ENCODE measurements around the gene TFRC. TPM values are rescaled to one million over a fixed set of nuclear protein-coding genes. Genes with fewer than 3 reads are reported as not detected.
"Not testable (repeated sequence)": the region's sequence is repeated elsewhere in the genome, so short reads cannot be mapped to it uniquely, and the experiment has no call there.

The TFRC gene
- total and polyA plus RNA-seq, 9 donors, result 26.1 to 348 (median 106) TPM

- H3K36me3 ChIP-seq, result peaks cover 2% of the 10 kb centered on the region
- no peaks in the 10 kb centered on the region for H3K4me1 ChIP-seq (ENCODE audit: insufficient read depth)
- no peak overlapping the region for H3K27ac ChIP-seq
- no peaks in the 10 kb centered on the region for H3K27me3 ChIP-seq
- intact Hi-C loops (cut with DNase I), result no loop called here
- H3K9me3 ChIP-seq, result no peaks in the 10 kb centered on the region
- H3K4me3 ChIP-seq, result no peak overlapping the region
- WGBS, 3 donors, result 82 to 88% (median 85%) methylated on average over 11 of the region's 11 CpGs
- no peak for TF ChIP-seq POLR2A (IDR thresholded peaks at IDR 0.05)
- DNase-seq, result no peak
Observed at GRCh38 chr3:196047391-196048030, 34.4 kb downstream of the TFRC start.

- Histone ChIP-seq H3K4me1 (ENCODE audit: insufficient read depth) (no peaks in the 10 kb centered on the region), H3K36me3 (no peaks in the 10 kb centered on the region), H3K9me3 (no peaks in the 10 kb centered on the region), H3K4me3 (no peak overlapping the region), H3K27ac (no peak overlapping the region), H3K27me3 (no peaks in the 10 kb centered on the region)
- 95 to 97% (median 96%) methylated on average over 27 of the region's 27 CpGs for WGBS, 3 donors
- no peak for TF ChIP-seq POLR2A (IDR thresholded peaks at IDR 0.05)
- no peak for DNase-seq
- intact Hi-C loops (cut with DNase I), result no loop called here
Observed at GRCh38 chr3:196044513-196044912, 37.4 kb downstream of the TFRC start.

- no peak for DNase-seq
- intact Hi-C loops (cut with DNase I), result no loop called here
- WGBS, 3 donors, result 89 to 94% (median 92%) methylated on average over 6 of the region's 6 CpGs
- Histone ChIP-seq H3K27me3 (no peaks in the 10 kb centered on the region), H3K4me3 (no peak overlapping the region), H3K4me1 (ENCODE audit: insufficient read depth) (no peaks in the 10 kb centered on the region), H3K9me3 (no peaks in the 10 kb centered on the region), H3K27ac (no peak overlapping the region), H3K36me3 (no peaks in the 10 kb centered on the region)
- TF ChIP-seq POLR2A (IDR thresholded peaks at IDR 0.05) (no peak), CTCF (IDR thresholded peaks at IDR 0.05) (no peak), EP300 (IDR thresholded peaks at IDR 0.05) (no peak)
Observed at GRCh38 chr3:196042673-196043072, 39.2 kb downstream of the TFRC start.

GRCh38 chr3:196039359-196039758, 42.5 kb downstream of the TFRC start:
- no peaks in the 10 kb centered on the region for H3K27me3 ChIP-seq
- intact Hi-C loops (cut with DNase I), result no loop called here
- TF ChIP-seq POLR2A (IDR thresholded peaks at IDR 0.05), result no peak
- TF ChIP-seq EP300 (IDR thresholded peaks at IDR 0.05), result no peak
- TF ChIP-seq CTCF (IDR thresholded peaks at IDR 0.05), result no peak
- 92 to 98% (median 92%) methylated on average over 2 of the region's 2 CpGs for WGBS, 3 donors
- H3K4me1 ChIP-seq (ENCODE audit: insufficient read depth), result no peaks in the 10 kb centered on the region
- no peak overlapping the region for H3K27ac ChIP-seq
- DNase-seq, result no peak
- H3K4me3 ChIP-seq, result no peak overlapping the region
- H3K36me3 ChIP-seq, result no peaks in the 10 kb centered on the region
- H3K9me3 ChIP-seq, result no peaks in the 10 kb centered on the region

GRCh38 chr3:196026059-196026458, 55.8 kb downstream of the TFRC start:
- H3K4me1 ChIP-seq (ENCODE audit: insufficient read depth); H3K27ac ChIP-seq; intact Hi-C loops (cut with DNase I); H3K36me3 ChIP-seq; H3K27me3 ChIP-seq; H3K9me3 ChIP-seq; H3K4me3 ChIP-seq: not testable (repeated sequence)
- peak in 1 of 5 donors; percentile 27 for DNase-seq
- WGBS, 3 donors, result 29 to 35% (median 32%) methylated on average over 10 of the region's 10 CpGs

- intact Hi-C loops (cut with DNase I), result no loop called here
- DNase-seq, result no peak
Observed at GRCh38 chr3:196024968-196025367, 56.9 kb downstream of the TFRC start.

More at GRCh38 chr3:196024968-196025367, 56.9 kb downstream of the TFRC start:
- H3K9me3 ChIP-seq, result no peaks in the 10 kb centered on the region
- H3K27me3 ChIP-seq, result no peaks in the 10 kb centered on the region
- H3K4me1 ChIP-seq (ENCODE audit: insufficient read depth), result no peaks in the 10 kb centered on the region
- no peak overlapping the region for H3K27ac ChIP-seq
- H3K4me3 ChIP-seq, result no peak overlapping the region
- no peaks in the 10 kb centered on the region for H3K36me3 ChIP-seq
- 67 to 86% (median 82%) methylated on average over 12 of the region's 12 CpGs for WGBS, 3 donors
- TF ChIP-seq EP300 (IDR thresholded peaks at IDR 0.05), result no peak
- no peak for TF ChIP-seq CTCF (IDR thresholded peaks at IDR 0.05)
- TF ChIP-seq POLR2A (IDR thresholded peaks at IDR 0.05), result no peak

Measured in ovary (tissue), 9 donors.